Stimulated activated CD4-positive, alpha-beta T cell treated with anti-CD3 and anti-CD28 coated beads, Interleukin-2, amount 100 ng/mL, for 4 hours (primary cell): Measurements from ENCODE around the gene DOCK4.

Experiments
- DNase-seq: peaks from one replicate; pipeline ENCODE4 v3.0.0-alpha.2; 2020; ENCODE audit warnings: low read depth

The DOCK4 gene

GRCh38 chr7:111894518-111894917, 311.7 kb downstream of the DOCK4 start:
- DNase-seq = no peak

GRCh38 chr7:111893190-111893589, 313.0 kb downstream of the DOCK4 start:
- no peak for DNase-seq

GRCh38 chr7:111892588-111892987, 313.6 kb downstream of the DOCK4 start:
- DNase-seq = no peak

GRCh38 chr7:111887734-111888133, 318.5 kb downstream of the DOCK4 start:
- DNase-seq = no peak

- DNase-seq = no peak
Measured at GRCh38 chr7:111886233-111886632, 320.0 kb downstream of the DOCK4 start.

- DNase-seq = no peak
Measured at GRCh38 chr7:111883241-111883640, 323.0 kb downstream of the DOCK4 start.

- DNase-seq = no peak
Measured at GRCh38 chr7:111878785-111879184, 327.4 kb downstream of the DOCK4 start.

- no peak for DNase-seq
Measured at GRCh38 chr7:111877931-111878330, 328.3 kb downstream of the DOCK4 start.

GRCh38 chr7:111873963-111874690, 332.1 kb downstream of the DOCK4 start:
- DNase-seq = no peak

- no peak for DNase-seq
Measured at GRCh38 chr7:111873326-111873646, 332.9 kb downstream of the DOCK4 start.

GRCh38 chr7:111872450-111873325, 333.5 kb downstream of the DOCK4 start:
- DNase-seq = no peak

GRCh38 chr7:111871283-111871682, 334.9 kb downstream of the DOCK4 start:
- DNase-seq = no peak

- no peak for DNase-seq
Measured at GRCh38 chr7:111869280-111869679, 336.9 kb downstream of the DOCK4 start.

GRCh38 chr7:111867348-111867931, 338.8 kb downstream of the DOCK4 start:
- DNase-seq = no peak

- DNase-seq = no peak
Measured at GRCh38 chr7:111866787-111867186, 339.4 kb downstream of the DOCK4 start.

- no peak for DNase-seq
Measured at GRCh38 chr7:111865430-111865829, 340.8 kb downstream of the DOCK4 start.

- DNase-seq = no peak
Measured at GRCh38 chr7:111864291-111864976, 341.8 kb downstream of the DOCK4 start.

- DNase-seq = no peak
Measured at GRCh38 chr7:111863269-111863668, 342.9 kb downstream of the DOCK4 start.

- no peak for DNase-seq
Measured at GRCh38 chr7:111860248-111860647, 346.0 kb downstream of the DOCK4 start.

GRCh38 chr7:111858331-111858730, 347.9 kb downstream of the DOCK4 start:
- no peak for DNase-seq

- DNase-seq = no peak
Measured at GRCh38 chr7:111855842-111856227, 350.4 kb downstream of the DOCK4 start.

GRCh38 chr7:111855161-111855841, 350.9 kb downstream of the DOCK4 start:
- no peak for DNase-seq
